NCI-H82 treated with DMSO at 0.1 percent for 48 hours (cell line): ENCODE data around the gene SIK3.

Source experiments
- DNase-seq: peaks from one replicate; lab custom pipeline; 2025; ENCODE audit not compliant: unreplicated experiment; lab: John Stamatoyannopoulos, UW

The SIK3 gene

GRCh38 chr11:117011541-117011898, 86.7 kb downstream of the SIK3 start:
- DNase-seq = no peak

- DNase-seq = no peak
Observed at GRCh38 chr11:117010808-117011540, 87.3 kb downstream of the SIK3 start.

DNA sequence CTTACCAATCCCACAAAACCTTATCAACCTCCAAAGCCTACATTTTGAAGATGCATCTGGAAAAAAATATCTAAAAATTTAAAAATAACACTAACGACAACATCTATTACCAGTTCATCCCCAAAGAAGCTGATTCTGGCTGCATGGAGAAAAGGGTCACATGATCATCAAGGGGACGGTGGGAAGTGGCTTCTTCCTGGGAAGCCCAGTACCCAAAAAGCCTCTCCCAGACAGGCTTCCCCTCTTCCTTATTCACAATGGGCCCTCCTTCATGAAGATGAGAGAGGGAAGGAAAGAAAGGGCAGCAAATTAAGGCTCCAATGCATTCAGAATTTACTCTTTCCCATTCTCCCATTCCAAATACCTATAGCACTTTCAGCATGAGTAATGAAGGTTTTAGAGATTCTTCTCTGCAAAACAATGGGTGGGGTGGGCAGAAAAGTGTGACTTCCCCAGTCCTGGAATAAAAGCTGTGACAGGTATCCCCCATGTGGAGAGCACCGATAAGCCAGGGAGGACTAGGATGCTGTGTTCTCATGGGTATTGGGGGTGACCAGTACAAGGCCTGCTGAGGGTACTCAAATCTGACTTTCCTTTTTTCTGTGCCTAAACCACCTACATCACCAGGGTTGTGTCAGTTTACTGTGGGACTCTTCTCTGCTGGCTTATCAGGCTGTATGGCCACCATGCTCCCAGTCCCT, 88.2 kb downstream of the SIK3 start:
- no peak for DNase-seq

GRCh38 chr11:117005758-117006157, 92.5 kb downstream of the SIK3 start:
- no peak for DNase-seq

GRCh38 chr11:117002639-117003299, 95.5 kb downstream of the SIK3 start:
- no peak for DNase-seq

DNA sequence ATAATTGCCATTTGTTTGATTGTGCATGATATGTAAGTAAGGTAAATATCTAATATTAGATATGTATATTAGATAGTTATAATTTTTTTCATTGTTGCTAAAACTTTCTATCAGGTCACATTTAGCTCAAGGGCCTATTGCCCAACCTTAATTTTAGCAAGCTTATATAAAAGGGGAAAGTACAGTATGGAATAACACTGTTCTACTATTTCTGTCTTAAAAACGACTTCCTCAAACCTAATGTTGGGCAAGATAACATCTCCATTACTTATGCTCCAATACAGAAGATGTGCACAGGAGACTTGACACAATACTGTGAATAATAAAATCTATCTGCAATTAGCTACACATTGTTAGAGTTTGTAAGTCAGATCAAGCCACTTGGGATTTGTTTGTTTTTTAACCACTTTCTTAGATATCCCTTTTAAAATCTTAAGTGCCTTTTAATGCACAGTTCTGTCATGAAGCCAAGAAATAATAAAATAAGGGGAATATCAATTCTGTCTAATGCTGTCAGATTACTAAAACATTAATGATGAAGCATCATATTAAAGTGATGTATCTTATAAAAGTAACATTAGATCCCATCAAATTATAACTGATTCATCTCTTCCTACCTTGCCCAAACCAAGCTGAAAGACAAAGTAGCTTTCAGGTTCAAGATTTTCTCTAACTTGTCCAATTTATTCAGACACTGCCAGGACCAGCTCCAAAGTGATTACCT, 98.1 kb downstream of the SIK3 start:
- DNase-seq = no peak

GRCh38 chr11:116997071-116997470, 101.2 kb downstream of the SIK3 start:
- no peak for DNase-seq

DNA sequence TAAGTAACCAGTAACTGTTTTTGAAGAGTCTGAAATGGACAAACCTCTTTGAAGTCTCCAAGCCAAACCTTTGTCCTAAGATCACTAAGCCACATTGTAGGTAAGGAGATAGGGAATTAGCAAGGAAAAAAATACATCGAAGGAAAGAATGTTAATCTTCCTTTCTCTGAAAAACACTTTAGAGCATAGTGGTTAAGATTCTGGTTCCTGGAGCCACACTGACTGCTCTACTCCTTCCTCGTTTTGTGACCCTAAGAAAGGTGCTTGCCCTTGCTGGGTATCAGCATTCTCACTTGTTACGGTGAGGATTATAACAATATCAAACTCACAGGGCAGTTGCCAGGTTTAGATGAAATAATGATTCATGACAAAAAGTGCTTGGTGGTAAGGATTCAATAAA, 104.0 kb downstream of the SIK3 start:
- no peak for DNase-seq

DNA sequence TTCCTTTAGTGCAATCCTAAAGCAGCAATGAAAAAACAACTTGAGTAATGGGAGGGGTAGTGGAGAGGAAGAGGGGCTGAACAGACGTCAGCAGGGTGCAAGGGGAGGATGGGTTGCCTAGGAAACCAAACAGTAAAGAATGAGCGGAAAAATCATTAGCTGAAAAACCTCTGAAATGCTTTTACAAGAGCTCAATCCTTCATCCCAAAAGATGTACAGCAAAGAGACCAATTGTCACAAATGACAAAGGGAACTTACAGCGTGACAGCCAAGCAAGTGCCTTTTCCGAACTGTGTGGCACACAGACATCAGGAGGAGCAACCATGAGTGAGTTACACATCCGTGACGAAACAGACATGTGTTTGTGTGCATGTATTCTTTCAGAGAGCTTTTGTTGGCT, 104.6 kb downstream of the SIK3 start:
- DNase-seq = no peak

GRCh38 chr11:116991491-116991890, 106.7 kb downstream of the SIK3 start:
- DNase-seq = no peak

- DNase-seq = no peak
Observed at GRCh38 chr11:116990811-116991210, 107.4 kb downstream of the SIK3 start.

DNA sequence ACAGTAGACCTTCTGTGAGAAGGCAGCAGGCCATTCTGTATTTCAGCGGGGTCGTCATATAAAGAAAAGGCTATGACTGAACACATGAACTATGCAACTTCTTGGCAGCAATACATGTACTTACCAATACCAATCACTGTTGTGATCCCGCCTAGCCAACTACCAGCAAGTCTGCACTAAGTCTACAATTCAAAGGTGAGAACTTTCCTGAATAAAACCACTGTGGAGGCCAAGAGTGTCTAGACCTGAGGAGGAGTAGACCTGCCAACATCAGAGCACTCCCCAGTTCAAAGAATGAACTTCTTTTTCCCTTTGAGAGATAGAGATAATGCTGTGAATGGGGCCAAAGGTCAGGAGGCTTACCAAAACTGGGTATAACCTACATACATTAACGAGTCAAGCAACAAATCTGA, 108.2 kb downstream of the SIK3 start:
- DNase-seq = no peak

DNA sequence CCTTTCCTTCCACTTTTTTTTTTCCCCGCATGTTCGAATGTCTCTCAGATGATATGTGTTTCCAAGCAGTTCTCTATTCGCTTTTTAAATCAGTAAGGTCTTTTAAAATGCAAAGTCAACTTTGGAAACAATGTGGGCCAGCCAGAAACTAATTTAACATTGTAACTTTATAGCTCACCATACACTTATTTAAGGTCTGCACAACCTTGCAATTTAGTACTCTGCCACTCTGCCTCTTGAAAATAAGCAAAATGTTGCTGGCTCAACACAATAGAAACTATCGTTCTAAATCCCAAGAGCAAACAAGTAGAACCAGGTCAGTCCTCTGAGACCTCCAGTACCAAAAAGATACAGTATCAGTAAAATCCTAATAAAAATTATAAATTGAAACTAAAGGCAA, 109.0 kb downstream of the SIK3 start:
- DNase-seq = no peak

DNA sequence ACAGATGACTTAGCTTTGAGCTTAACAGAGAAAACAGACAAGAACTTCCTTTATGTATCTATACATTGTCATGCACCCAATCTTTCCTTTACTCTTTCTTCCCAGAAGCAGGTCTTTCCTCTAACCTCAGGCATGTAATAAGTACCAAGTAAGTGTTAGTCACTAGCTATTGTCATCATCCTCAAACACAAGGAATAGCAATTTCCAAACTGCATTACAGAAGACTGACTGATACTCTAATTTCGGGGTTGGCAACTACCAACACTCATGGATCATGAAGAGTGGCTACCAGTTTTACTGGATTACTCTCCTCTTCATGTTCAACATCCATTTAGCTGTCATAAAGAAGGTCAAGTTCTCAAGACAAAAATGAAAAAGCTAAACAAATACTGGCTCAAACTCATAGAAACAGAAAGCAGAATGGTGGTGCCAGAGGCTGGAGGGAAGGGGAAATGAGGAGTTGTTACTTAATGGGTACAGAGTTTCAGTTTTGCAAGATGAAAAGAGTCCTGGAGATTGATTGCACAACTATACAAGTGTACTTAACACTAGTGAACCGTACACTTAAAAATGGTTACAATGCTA, 111.6 kb downstream of the SIK3 start:
- no peak for DNase-seq

GRCh38 chr11:116984589-116984988, 113.6 kb downstream of the SIK3 start:
- DNase-seq = no peak

DNA sequence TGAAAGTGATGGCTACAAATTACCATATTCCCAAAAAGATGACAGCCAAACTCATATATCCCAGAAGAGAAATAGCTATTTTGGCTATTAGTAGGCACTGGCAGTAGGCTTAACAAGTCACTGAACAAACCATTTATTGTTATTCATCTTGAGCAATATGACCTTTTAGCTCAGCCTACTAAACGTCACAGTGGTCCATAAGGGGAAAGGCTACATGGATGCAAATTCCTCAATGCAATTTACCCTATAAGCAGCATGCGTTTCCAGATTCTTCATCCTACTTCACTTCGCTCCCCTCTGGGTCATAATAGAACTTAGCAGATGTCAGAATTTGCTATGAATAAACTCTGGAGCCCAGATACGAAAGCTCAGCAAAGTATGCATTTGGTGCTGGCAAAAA, 114.0 kb downstream of the SIK3 start:
- no peak for DNase-seq

DNA sequence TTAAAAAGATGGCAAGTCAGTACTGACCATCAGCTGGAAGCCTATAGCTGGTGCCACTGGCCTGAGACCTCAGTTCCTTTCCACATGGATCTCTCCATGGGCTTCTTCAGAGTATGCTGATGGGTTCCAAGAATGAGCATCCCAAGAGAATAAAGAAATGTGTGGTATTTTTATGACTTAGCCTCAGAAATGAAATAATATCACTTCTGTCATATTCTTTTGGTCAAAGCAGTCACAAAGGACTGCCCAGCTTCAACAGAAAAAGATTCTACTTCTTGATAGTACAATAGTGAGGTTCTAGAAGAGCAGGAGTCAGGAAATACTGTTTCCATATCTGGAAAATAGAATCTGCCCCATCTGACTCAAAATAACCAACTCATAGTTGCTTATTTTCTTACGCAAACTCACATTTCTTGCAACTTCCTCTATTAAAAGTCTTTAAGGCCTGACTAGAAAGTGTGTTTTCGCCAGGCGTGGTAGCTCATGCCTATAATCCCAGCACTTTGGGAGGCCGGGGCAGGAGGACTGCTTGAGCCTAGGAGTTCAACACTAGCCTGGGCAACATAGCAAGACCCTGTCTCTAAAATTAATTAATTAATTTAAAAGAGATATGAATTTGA, 116.9 kb downstream of the SIK3 start:
- no peak for DNase-seq

DNA sequence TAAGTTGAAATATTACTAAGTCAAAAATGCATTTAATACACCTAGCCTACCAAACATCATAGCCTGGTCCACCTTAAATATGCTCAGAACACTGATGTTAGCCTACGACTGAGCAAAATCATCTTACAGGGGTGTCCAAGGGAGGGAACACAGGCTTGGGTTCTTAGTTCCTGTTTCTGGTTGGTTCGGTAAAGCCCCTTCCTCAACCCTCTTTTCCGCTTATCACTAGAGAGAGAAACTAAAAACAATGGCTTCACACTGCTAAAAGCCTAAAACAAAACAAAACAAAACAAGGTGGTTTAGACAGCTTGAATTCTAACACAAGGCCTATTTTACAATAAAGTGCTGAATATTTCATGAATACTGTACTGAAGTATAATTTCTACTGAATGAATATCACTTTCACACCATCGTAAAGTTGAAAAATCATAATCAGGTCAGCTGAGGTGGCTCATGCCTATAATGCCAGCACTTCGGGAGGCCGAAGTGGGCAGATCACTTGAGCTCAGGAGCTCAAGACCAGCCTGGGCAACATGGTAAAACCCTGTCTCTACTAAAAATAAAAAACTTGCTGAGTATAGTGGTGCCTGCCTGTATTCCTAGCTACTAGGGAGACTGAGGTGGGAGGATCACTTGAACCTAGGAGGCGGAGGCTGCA, 118.0 kb downstream of the SIK3 start:
- no peak for DNase-seq

GRCh38 chr11:116976941-116977570, 121.2 kb downstream of the SIK3 start:
- no peak for DNase-seq

DNA sequence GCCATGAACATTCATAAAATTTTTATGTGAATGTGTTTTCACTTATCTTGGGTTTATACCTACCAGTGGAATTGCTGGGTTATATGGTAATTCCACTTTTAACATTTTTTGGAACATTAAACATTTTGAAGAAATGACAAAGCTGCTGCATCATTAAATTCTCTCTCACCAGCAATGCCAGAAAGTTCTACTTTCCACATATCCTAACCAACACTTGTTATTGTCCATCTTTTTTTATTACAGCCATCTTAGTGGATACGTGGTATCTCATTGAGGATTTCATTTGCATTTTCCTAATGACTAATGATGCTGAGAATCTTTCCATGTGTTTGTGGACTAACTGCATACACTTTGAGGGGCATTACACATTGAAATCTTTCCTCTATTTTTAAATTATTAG, 122.6 kb downstream of the SIK3 start:
- DNase-seq = no peak
